Stimulated activated CD4-positive, alpha-beta T cell treated with anti-CD3 and anti-CD28 coated beads, Interleukin-1b, Interleukin-23, amount 100 ng/mL, for 1 hour (primary cell): ENCODE measurements around the gene RAB11A.

Experiments used
- DNase-seq, 2 donors: peaks; one replicate each; pipeline ENCODE4 v3.0.0-alpha.2; 2020; ENCODE audit warnings: low read depth in 2 of 2

The RAB11A gene

DNA sequence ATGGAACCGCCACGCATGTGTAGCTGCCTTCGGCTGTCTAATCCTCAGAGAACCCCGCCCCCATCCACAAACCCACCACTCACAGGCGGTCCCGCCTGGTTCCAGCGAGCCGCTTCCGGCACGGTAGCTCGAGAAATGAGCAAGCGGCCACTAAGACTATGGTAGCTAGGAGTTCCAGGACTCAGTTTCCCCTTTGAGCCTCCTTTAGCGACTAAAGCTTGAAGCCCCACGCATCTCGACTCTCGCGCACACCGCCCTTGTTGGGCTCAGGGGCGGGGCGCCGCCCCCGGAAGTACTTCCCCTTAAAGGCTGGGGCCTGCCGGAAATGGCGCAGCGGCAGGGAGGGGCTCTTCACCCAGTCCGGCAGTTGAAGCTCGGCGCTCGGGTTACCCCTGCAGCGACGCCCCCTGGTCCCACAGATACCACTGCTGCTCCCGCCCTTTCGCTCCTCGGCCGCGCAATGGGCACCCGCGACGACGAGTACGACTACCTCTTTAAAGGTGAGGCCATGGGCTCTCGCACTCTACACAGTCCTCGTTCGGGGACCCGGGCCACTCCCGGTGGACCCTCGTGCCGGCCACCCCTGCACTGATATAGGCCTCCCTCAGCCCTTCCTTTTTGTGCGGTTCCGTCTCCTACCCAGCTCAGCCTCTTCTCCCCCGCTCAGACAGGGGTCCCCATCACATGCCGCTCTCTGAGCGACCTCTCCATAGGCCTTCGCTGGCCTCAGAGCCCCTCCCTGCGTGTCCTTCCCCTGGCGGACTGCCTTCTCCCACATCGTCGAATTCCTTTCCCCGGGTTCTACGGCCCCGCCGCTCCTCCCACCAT, at the start of gene RAB11A:
Gene RAB11A (plus strand): TSS at position 366 of the 828 bp plus-strand sequence. CDS start 95 bp downstream, at position 461.
- peak; percentile 87 to 89 for DNase-seq

GRCh38 chr15:65819563-65819960, 49.7 kb upstream of the RAB11A start:
- DNase-seq = no peak

DNA sequence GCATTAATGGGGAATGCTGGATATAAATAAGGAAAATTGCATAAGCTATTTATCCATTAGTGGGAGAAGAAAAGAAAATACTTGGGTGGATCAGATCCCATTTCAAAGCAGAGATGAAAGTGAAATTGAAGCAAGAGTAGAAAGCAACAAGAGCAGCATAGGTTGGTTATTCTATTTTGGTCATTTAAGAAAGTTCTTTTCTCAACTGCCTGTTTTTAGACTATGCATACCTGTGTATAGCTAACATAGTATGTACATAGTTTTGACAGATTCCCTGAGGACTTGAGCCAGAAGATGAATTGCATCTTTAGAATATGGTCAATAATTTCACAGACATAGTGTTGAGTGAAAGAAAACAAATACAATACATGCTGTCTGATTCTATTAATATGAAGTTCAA, 48.2 kb upstream of the RAB11A start:
- no peak for DNase-seq

GRCh38 chr15:65822316-65822715, 47.0 kb upstream of the RAB11A start:
- DNase-seq = no peak

DNA sequence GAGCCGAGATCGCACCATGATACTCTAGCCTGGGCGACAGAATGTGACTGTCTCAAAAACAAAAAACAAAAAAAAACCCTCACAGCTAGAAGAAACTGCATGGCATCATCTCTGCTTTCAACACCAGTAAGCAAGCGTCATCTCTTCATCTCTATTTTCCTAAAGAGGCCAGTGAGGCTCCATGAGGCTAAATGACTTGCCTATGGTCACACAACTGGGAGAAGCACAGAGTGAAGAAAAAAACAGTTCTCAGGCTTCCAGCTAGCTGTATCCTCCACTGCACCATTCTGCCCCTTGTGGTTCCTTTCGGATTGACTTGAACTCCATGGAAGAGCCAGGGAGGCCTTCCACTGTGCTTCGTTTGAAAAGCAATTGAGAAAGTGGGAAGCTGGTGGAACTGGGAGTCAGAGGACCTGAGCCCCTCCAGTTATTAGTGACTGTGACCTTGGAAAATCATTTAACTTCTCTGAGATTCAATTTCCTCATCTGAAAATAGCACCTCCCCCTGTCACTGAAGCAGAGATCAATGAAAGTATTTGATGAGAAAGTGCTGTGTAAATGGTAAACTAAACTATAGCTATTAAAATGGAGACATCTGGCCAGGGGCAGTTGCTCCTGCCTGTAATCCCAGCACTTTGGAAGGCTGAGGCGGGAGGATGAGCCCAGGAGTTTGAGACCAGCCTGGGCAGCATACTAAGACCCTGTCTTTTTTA, 45.1 kb upstream of the RAB11A start:
- no peak for DNase-seq

DNA sequence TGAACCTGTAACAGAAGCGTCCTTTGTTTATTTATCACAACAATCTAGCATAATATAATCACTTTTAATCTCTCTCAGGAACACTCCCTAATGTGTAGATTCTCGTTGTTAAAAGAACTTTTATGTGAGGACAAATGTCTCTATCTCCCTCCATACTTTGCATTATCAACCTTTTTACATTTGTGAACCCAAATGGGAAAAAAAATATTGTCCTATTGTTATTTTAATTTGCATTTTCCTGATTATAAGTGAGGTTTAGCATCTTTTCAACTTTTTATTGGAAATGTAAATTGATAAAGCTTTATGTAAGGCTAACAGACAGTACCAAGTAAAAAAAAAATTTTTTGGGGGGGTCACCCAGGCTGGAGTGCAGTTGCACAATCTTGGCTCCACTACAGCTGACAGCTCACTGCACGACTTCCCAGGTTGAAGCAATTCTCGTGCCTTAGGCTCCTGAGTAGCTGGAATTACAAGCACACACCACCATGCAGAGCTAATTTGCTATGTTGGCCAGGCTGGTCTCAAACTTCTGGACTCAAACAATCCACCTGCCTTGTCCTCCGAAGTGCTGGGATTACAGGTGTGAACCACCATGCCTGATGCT, 44.2 kb upstream of the RAB11A start:
- no peak for DNase-seq

GRCh38 chr15:65827065-65827464, 42.2 kb upstream of the RAB11A start:
- DNase-seq = no peak

GRCh38 chr15:65828585-65828984, 40.7 kb upstream of the RAB11A start:
- no peak for DNase-seq

DNA sequence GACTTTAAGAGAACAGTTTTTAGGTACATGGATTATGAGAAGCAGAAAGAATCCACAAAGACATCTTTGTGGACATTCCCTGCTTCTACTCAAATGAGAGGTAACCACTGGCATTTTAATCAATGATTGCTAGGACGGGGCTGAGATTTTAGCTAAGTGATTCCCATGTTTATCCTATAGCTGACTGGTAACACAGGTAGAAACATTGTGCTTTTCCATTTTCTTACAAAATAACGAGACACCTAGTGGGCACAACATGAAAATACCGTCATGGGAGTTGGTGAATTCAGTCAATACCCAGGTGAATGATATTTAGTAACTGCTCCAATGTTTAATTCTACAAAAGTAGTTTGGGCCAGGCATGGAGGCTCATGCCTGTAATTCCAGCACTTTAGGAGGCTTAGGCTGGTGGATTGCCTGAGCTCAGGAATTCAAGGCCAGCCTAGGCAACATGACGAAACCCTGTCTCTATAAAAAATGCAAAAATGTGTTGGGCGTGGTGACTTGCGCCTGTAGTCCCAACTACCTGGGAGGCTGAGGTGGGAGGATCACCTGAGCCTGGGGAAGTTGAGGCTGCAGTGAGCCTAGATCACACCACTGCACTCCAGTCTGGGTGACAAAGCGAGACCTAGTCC, 40.0 kb upstream of the RAB11A start:
- DNase-seq = no peak

- DNase-seq = no peak
Observed at GRCh38 chr15:65832549-65833364, 36.5 kb upstream of the RAB11A start.

GRCh38 chr15:65833501-65834205, 35.6 kb upstream of the RAB11A start:
- no peak for DNase-seq

- DNase-seq = no peak
Observed at GRCh38 chr15:65834603-65835282, 34.5 kb upstream of the RAB11A start.

GRCh38 chr15:65835447-65835846, 33.8 kb upstream of the RAB11A start:
- DNase-seq = no peak

- DNase-seq = no peak
Observed at GRCh38 chr15:65836665-65837064, 32.6 kb upstream of the RAB11A start.

DNA sequence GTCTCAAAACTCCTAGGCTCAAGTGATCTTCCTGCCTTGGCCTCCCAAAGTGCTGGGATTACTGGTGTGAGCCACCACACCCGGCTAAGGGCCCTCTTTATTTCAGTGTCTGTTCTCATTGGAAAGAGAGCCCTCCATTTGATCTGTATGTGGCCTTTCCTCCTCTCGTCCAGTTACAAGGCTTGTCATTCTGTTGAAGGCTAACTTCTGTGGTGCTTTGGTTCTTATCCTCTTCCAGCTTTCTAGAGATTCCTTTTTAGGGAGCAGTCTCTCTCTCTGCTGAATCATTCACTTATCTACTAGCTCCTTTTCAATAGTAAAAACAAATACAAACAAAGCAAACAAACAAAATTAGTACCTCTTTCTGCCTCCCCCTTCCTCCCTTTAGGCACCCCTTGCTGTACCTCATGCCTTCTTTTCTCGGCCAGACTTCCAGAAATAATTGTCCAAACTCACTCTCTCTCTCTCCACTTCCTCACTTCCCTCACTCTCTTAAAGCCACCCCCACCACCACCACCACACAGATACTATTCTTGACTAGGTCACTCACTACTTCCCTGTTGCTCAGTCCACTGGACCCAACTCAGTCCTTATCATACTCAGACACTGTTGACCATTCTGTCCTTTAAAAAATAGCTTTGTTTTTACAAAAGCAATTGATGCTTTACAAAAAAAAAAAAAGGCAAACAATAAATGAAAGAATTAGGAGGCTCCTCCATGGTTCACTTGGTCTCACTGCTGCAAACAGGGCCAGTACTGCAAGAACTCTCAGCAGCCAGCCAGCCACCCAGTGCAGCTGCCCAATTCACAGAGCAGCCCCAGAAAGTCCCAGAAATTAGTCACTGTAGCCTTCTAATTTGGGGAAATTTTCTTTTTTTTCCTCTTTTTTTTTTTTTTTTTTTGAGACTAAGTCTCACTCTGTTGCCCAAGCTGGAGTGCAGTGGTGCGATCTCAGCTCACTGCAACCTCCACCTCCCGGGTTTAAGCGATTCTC, 31.7 kb upstream of the RAB11A start:
- no peak for DNase-seq

DNA sequence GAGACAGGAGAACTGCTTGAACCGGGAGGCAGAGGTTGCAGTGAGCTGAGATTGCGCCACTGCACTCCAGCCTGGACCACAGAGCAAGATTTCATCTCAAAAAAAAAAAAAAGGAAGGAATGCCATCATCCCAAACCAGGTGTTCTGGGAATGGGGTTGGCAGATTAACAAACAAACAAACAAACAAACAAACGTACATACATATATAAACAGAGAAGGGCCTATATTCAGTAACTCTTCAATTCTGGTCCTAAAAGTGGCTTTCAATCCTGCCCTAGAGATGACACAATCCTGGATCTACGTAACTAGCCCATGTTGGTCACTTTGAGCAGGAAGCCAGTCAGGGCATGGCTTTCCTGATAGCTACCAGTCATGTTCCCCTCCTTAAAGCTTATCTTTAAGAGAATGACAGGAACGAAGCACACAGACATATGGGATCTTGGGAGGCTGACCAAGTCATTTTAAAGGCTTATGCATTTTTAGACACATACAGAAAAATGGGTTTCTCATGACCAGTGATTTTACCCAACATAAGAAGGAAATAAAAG, 29.9 kb upstream of the RAB11A start:
- DNase-seq = no peak

GRCh38 chr15:65839985-65840384, 29.3 kb upstream of the RAB11A start:
- no peak for DNase-seq

- DNase-seq = no peak
Observed at GRCh38 chr15:65841121-65841930, 28.0 kb upstream of the RAB11A start.
